GM12865 (cell line): ENCODE measurements around the gene FRMD4A.

ENCODE experiments used
- DNase-seq: peaks from one replicate; pipeline ENCODE4 v3.0.0; 2010; ENCODE audit warnings: low read depth
- H3K4me3 ChIP-seq: 2 replicates; pipeline ENCODE4 v1.5.1; 2011; ENCODE audit warnings: mild to moderate bottlenecking, low read depth, low read length, control low read depth
- CTCF ChIP-seq: IDR thresholded peaks from 2 replicates; pipeline ENCODE4 v1.5.1; 2011; ENCODE audit warnings: low read length, control low read depth, low read depth, inconsistent platforms; ENCODE audit not compliant: insufficient read depth; ENCODE audit errors: missing control alignments

Gene FRMD4A

GRCh38 chr10:14259696-14260566 is 70.8 kb downstream of the FRMD4A start:
- no peak for TF ChIP-seq CTCF
- no peak for DNase-seq
- H3K4me3 ChIP-seq, result no peak overlapping the region

- no peak overlapping the region for H3K4me3 ChIP-seq
- TF ChIP-seq CTCF, result no peak
- DNase-seq, result no peak
Measured at GRCh38 chr10:14254368-14254767, 76.4 kb downstream of the FRMD4A start.

GRCh38 chr10:14253711-14254110 is 77.0 kb downstream of the FRMD4A start:
- TF ChIP-seq CTCF, result no peak

GRCh38 chr10:14253079-14253478 is 77.6 kb downstream of the FRMD4A start:
- DNase-seq, result no peak
- TF ChIP-seq CTCF, result no peak

More at GRCh38 chr10:14253711-14254110, 77.0 kb downstream of the FRMD4A start:
- no peak overlapping the region for H3K4me3 ChIP-seq
- no peak for DNase-seq

GRCh38 chr10:14250496-14251076 is 80.1 kb downstream of the FRMD4A start:
- DNase-seq, result no peak
- no peak for TF ChIP-seq CTCF
- no peak overlapping the region for H3K4me3 ChIP-seq

More at GRCh38 chr10:14253079-14253478, 77.6 kb downstream of the FRMD4A start:
- no peak overlapping the region for H3K4me3 ChIP-seq

- no peak for TF ChIP-seq CTCF
- no peak for DNase-seq
- H3K4me3 ChIP-seq, result no peak overlapping the region
Measured at GRCh38 chr10:14247377-14248116, 83.2 kb downstream of the FRMD4A start.
